LNCaP clone FGC (cell line): ENCODE measurements around the gene FLNB.

Experiments used
- DNase-seq: peaks from one replicate; pipeline ENCODE4 v3.0.0-alpha.2; 2011; ENCODE audit warnings: low read depth
- H3K4me3 ChIP-seq: 2 replicates; pipeline ENCODE4 v1.5.1; 2011; ENCODE audit warnings: mild to moderate bottlenecking, low read depth, low read length, control low read depth
- TF ChIP-seq, protein P1 (sequence below): IDR thresholded peaks from 2 replicates; pipeline ENCODE4 v1.5.1; 2012; ENCODE audit warnings: mild to moderate bottlenecking; ENCODE audit not compliant: control insufficient read depth, insufficient read depth; ENCODE audit errors: extremely low read depth

FLNB gene

DNA sequence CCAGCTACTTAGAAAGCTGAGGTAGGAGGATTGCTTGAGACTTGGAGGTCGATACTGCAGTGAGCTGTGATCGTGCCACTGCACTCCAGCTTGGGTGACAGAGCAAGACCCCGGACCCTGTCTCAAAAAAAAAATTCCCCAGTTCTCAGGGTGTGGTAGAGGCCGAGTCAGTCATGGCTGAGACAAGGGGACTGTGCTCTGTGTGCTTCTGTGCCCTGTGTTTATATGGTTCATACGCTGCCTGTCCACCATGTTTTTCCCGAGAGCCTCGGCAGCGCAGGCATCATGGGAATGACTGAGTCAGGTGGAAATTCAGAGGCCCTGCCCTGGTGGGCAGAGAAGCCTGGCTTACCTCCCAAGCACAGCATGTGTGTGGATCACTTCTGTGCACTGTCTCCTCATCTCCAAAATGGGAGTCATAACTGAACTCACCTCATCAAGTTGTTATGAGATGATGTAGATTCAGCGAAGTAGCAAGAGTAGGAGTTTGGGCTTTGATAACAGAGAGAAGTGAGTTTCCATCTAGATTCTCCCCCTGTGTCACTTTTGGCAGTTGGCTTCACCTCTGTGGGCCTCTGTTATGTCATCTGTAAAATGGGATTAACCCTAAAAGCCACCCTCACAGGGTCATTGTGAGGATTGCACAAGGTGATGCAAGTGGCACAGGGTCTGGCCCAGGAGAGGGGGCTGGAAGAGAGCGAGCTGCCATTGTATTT is 56.9 kb downstream of the FLNB start:
- no peak for DNase-seq
- TF ChIP-seq, protein P1, sequence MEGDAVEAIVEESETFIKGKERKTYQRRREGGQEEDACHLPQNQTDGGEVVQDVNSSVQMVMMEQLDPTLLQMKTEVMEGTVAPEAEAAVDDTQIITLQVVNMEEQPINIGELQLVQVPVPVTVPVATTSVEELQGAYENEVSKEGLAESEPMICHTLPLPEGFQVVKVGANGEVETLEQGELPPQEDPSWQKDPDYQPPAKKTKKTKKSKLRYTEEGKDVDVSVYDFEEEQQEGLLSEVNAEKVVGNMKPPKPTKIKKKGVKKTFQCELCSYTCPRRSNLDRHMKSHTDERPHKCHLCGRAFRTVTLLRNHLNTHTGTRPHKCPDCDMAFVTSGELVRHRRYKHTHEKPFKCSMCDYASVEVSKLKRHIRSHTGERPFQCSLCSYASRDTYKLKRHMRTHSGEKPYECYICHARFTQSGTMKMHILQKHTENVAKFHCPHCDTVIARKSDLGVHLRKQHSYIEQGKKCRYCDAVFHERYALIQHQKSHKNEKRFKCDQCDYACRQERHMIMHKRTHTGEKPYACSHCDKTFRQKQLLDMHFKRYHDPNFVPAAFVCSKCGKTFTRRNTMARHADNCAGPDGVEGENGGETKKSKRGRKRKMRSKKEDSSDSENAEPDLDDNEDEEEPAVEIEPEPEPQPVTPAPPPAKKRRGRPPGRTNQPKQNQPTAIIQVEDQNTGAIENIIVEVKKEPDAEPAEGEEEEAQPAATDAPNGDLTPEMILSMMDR = no peak
- H3K4me3 ChIP-seq = no peak overlapping the region

- no peak overlapping the region for H3K4me3 ChIP-seq
- TF ChIP-seq, protein P1 = no peak
- no peak for DNase-seq
Observed at GRCh38 chr3:58065700-58066167, 57.5 kb downstream of the FLNB start.

DNA sequence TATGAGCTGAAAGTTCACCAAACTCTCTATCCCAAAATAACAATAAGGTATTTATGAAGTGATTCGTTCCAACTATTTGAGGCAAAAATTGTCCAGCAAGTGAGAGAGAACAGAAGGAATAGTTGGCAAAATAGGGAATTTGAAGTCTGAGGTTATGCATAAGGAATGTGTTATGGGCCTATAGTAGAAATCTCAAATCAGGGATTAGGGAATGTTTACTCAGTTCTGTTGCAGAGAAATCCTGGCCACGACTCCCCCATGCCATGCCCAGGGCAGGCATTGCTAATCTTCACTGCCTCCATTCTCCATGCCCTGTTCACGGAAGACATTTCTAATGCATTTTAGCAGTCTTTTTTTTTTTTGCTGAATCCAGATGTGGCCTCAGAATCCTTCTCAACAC is 58.6 kb downstream of the FLNB start:
- no peak for DNase-seq
- H3K4me3 ChIP-seq = no peak overlapping the region
- TF ChIP-seq, protein P1 = no peak

GRCh38 chr3:58068122-58068809 is 60.0 kb downstream of the FLNB start:
- H3K4me3 ChIP-seq = no peak overlapping the region
- DNase-seq = no peak
- TF ChIP-seq, protein P1 = no peak

- no peak for DNase-seq
- TF ChIP-seq, protein P1 = no peak
- H3K4me3 ChIP-seq = no peak overlapping the region
Observed at GRCh38 chr3:58071480-58071971, 63.3 kb downstream of the FLNB start.

DNA sequence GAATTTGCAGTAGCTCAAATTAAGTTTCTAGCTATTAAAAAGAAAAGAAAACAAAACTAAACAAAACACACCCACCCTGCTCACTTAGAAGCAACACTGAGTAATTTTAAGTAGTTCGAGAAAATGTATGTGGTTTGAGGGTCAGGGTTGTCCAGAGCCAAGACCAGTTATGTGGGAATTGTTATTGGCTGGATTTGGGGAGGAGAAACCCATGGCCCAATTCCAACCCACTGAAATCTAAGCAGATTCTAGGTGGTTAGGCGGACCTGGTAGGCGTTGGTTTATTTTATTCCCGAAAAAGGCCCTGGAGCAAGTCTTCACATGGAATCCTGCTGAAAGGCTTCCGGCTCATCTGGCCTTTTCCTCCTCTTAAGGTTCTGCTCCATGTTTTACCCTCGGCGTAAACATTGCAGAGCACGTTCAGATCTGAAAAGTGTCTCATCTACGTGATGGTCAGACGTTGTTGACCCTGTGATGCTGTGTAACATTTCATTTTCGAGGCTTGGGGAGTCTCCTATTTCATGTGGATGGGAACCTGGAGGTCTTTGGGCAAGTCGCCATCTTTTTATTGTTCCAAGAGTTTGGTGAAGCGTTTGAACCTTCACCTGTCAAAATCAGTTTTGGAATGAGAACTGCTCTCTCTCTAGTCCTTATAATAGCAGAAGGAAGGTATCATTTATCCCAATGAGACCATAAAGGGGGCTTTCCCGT is 64.0 kb downstream of the FLNB start:
- no peak for DNase-seq
- no peak overlapping the region for H3K4me3 ChIP-seq
- TF ChIP-seq, protein P1 = no peak
